NCI-H1436 (cell line): ENCODE data around the gene ARHGEF39.

ENCODE experiments used
- DNase-seq: peaks from one replicate; lab custom pipeline; 2025; lab: John Stamatoyannopoulos, UW

Gene ARHGEF39

DNA sequence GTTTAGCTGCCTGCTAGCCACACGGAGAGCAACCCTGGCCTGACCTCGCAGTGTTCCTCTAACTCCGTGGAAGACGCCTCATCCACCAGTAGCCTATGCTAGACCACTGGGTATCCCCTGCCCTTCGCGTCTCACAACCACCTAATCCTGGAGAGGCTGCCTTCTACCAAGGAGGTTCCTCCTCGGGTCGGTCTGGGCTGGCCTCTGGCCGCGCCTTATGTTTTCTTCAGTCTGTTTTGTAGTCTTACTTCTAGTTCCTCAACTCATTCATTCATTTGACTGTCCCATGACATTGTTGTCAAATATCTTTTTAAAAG is 26.3 kb upstream of the ARHGEF39 start:
- no peak for DNase-seq

DNA sequence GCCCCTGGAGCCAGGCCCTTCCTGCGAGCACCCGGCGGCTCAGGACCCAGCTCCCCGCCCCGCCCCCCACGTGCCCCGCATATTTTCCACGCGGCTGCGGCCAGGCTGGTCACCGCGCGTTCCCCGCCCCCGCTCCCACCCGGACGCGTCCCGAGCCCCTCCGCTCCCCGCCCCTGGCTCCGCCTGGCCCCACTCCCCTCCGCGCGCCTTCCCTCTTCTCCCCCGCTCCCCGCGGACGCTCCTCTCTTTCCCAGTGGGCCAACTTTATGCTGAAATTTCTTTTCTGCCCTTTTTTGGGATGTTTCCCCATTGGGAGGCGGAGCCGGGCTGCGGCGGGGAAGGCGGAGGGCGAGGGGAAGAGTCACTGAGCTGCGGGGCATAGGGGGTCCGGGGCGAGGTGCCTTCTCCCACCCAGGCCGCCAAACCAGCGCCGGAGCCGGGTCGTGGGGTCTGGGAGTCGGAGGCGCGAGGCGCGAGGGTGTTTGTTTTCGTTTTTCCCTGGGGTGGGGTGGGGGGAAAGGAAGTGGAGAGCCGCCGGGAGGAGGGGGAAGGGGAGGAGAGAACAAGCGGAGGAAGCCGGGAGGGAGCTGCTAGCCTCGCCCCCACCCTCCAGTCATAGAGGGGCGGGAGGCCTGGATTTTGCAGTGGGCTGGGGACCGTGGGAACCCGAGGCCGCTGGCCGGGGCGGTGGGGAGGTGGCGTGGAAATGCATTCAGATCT is 25.8 kb upstream of the ARHGEF39 start:
- DNase-seq, result no peak

DNA sequence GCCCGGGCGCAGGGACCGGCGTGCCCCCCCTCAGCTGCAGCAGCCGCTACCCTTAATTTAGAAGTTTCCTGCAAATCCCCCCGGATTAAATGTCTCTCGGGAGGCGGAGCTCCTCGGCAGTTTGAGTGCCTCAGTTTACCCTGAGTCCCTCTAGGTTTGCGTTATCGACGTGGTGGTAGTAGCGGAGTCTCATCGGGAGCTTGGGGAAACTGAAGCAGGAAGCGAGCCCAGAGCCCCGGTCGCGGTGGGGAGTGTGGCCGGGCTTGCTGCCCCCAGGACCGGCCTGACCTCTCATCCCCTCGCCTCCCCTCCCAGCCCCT is 25.3 kb upstream of the ARHGEF39 start:
- no peak for DNase-seq

DNA sequence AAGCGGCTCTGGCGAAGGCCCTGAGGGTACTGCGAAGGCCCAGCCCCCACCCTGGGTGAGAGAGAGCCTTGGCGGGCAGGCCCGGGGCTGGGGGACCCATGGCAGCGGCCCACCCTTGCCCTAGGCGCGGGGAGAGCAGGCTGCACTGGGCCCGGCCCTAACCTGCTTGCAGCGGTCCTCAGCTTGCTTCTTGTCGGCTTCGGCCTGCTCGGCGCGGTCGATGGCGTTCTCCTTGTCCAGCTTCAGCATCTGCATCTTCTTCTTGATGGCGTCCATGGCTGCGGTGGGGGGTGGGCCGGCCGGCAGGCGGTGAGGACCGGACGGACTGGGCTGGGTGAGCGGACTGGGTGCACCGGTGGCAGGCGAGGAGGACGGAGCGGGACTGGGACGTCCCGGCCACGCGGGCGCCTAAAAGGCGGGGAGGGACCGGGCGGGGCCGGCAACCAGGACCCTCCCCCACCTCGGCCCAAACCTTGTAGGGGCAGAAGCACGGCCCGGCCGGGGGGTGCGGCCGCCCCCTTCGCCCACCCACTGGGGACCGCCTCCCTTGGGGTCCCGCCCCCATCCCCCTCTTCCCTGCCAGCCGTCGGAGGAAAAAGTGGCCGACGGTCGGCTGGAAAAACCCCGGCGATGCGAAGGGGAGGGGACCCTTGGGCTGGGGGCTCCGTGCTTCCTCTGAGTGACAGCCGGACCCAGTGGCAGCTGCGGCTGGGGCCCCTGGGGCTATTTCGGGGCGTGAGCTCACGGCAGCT is 24.7 kb upstream of the ARHGEF39 start, which contains the start of gene TPM2:
TPM2 (minus strand) TSS at position 384 of the 752 bp plus-strand sequence; CDS start at position 276, 108 bp downstream.
- DNase-seq, result no peak

DNA sequence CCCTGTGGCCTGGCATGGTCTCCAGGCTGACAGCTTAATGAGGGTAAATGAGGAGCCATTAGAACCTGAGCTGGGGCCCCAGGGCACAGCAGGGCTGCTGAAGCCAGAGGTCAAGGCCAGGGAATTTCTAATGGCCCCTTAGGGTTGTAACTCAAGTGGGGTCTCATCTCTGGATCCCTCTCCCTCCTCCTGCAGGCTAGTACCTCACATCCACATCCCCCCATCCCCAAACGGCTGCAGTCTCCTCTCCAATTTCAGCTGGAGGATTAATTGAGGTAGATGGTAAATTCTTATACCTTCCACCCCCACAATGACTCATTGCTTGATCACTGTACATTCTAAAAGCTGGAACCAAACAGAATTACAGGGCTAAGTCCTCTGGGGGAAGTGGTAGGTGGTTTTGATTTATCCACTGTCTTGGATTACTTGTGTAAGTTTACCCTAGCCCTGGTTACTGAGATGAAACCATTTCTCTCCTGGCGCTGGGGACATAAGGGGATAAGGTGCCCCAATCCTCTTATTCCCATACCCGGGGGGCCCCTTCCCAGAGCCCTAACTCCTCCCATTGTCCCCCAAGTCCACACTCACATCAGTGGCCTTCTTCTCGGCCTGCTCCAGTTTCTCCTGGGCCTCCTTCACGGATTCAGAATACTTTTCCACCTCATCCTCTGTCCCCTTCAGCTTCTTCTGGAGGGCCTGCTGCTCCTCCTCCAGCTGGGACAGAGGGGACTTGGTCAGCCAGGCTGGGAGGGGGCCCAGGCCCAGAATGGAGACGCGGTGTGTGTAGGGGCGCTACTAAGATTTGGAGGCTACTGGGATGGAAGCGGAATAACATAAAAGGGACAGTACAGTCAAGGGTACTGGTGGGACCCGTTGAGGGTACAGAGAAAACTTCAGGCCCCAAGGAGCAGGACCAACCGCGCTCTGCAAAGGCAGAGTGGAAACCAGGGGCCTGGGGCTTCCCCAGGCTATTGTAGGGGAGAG is 23.9 kb upstream of the ARHGEF39 start:
- no peak for DNase-seq

DNA sequence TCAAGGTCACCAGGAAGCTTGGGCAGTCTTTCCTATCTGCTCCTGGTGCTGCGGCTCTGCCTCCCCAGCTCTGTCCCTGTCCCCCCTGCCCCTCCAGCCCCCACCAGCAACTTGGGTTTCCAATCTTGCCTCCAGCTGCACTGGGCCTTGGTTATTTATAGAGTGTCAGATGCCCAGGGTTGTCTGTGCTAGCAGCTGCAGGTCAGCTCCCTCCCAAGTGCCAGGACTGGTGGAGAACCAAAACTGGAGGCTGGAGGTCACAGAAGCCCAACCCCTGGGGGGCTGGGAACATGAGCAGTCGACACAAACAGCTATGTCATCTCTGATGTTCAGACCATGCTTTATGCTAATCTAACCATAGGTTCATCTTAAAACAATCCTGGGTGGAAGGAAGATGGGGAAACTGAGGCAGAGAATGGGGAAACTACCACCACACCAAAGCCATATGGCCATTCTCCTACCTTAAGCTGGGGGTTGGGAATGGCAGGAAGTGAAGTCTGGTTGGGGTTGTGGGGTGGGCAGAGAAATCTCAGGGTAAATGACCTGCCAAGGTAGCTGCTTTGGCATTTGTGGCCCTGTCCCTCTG is 23.1 kb upstream of the ARHGEF39 start:
- DNase-seq, result no peak

DNA sequence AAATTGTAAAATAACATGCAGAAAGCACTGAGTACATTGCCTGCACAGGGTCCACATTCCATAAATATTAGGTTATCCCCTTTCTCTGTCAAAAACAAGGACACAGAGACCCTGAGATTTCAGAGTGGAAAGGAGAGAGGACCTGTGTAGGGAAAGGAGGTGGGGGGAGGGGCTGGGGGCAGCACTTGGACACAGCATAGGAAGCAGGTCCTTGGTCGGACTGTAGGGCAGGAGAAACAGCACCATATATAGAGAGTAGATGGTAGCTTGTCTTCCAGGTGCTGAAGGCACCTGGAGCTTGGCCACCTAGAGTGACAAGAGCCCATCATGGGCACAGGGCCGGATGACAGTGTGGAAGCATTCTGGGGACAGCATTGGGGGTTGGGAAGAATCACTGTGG is 22.3 kb upstream of the ARHGEF39 start:
- no peak for DNase-seq

DNA sequence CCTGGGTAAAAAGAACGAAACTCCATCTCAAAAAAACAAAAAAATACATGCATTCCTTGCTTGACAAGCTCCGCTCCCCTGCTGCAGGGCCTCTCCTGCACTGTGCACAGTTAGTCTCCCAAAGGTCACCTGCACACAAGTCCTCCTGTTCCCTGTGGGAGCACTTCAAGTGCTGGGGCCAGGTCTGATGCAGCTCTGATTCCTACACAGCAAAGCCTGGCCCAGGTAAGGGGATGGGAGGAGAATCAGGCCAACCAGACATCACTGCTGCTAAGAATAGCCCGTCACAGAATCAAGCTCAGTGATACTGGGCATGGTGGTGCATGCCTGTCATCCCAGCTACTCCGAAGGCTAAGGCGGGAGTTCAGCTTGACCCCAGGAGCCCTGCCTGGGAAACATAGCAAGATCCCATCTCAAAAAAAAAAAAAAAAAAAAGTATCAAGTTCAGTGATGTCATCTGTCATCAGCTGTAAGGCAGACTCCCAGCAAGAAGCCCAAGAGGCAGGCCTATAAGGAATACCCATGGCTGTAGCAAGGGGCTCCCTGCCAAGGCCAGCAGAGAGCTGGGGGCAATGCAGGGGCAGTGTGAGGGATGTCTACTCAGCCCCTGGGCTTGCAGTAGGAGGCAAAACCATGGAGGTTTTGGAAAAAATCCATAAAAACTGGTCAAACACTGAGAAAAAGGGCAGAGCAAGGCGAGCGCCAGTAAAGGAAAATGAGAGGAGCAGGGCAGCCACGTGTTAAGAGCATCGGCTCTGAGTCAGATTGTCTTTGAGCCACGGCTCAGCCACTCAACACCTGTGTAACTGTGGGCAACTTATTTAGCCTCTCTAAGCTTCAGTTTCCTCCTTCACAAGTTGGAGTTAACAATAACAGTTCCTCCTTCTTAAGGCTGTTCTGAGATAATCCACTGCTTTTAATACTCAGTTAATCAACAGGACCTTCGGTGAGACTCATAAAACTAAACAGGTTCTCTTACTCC is 21.5 kb upstream of the ARHGEF39 start:
- no peak for DNase-seq

DNA sequence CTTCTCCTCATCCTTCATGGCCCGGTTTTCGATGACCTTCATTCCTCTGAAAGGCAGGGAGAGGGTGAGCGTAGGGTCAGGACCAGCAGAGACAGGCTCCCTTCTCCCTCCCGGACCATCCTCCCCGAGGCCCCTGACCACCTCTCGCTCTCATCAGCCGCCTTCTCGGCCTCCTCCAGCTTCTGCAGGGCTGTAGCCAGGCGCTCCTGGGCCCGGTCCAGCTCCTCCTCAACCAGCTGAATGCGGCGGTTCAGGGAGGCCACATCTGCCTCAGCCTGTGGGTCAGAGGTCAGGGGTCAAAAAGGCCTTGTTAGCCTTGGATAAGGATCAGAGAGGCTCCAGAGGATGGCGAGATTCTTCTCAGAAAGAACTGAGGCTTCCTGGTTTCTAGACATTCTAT is 20.5 kb upstream of the ARHGEF39 start:
- no peak for DNase-seq

DNA sequence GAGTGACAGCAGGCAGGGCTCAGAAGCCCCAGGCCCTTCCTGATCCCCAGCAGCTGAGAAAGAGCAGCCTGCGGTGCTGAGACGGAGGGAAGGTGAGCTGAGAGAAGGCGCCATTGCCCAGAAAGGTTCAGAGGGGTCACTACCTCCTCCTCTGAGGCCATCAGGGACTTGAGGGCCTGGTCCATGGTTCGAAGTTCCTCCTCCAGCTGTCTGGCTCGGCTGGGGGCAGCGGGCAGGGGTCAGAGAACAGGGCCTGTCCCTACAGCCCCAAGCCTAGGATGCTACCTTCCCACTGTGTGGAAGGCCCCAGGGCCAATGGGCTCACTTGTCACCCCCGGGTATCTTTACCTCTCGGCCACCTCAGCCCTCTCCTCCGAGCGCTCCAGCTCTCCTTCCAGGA is 19.9 kb upstream of the ARHGEF39 start:
- DNase-seq, result no peak

DNA sequence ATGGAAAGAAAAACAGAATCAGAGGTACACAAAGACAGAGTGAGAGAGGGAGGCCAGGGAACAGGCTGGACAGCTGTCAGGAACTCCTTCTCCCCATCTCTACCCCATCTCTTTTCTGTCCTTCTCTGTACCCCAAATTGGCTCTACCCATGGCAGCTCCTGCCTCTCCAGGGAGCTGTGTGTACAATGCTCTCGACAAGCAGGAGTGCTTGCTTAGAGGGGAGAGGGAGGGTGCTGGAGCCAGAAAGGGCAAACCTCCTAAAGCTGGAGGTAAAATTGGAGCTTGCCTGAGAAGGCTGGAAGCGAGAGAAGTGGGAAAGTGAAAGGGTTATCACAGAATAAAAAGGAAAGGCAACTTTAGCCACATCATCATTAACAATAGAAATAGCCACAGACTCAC is 18.3 kb upstream of the ARHGEF39 start:
- DNase-seq, result no peak

DNA sequence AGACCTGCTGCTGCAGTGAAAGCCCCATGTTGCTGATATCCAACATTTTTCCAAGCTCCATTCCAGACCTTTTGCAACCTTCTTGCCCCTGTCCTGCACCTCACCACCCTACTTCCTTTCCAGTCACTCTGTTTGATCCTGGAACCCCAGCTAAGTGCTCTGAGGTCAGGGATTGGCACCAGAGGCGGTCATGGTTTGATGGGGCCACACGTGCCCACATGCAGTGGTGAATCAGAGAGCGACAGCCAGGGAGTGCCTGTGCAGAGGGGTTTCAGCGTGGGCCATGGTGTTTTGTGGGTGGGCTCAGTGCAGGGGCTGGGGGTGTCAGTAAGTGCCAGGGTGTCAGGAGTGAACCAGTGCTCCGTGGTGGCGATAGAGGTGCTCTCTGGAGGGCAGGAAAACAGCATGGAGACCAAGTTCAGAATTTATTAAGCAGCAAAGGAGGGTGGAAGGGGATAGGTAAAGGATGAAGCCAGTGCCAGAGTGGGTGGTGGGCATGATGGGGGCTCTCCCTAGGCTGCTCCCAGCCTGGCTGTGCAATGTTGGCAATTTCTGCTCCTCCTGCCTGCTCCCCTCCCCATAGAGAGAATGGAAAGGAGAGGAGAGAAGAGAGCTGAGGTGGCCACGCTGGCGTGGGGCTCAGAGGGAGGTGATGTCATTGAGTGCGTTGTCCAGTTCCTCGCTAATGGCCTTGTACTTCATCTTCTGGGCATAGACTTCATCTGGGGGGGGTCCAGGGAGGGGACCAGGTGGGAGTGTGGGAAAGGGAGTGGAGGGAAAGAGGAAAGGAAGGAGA is 17.7 kb upstream of the ARHGEF39 start:
- DNase-seq, result no peak

DNA sequence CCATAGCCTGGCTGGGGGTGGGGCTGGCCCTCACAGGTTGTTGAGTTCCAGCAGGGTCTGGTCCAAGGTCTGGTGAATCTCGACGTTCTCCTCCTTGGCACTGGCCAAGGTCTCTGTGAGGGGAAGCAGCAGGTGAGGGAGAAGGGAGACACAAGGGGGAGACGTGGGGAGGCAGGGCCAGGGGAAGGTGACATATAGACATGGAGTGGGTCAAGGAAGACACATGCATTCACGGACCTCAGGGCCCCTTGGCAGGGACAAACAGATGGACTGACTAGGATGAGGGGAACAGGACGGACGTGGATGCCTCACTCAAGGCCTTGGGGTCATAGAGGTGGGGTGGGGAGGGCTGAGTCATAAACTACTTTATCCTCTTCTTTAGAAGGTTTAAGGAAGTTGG is 17.1 kb upstream of the ARHGEF39 start:
- DNase-seq, result no peak

DNA sequence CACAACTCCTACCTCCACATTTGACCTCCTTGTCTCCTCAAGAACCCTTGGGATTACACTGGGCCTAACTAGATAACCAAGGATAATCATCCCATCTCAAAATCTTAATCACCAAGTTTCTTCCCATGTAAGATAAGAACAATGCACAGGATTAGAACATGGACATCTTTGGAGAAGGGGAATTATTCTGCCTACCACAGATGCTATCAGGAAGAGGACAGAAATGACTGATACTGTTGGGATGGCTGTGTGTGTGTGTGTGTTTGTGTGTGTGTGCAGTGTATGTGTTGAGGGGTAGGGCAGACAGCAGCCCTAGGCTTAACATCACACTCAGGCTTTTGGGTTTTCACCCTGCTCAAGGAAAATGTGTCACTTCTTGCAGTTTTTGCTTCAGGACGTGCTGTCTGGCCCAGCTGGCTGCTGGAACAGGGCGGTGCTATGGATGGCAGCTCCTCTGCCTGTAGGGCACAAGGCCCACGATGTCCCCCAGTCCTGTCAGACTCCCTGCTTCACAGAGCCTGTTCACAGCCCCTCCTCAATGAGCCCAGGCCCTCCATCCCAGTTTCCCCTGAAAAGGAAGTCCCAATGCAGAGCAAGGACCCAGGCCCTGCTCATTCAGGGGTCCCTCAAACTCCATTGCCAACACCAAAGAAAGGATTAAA is 16.5 kb upstream of the ARHGEF39 start:
- no peak for DNase-seq

DNA sequence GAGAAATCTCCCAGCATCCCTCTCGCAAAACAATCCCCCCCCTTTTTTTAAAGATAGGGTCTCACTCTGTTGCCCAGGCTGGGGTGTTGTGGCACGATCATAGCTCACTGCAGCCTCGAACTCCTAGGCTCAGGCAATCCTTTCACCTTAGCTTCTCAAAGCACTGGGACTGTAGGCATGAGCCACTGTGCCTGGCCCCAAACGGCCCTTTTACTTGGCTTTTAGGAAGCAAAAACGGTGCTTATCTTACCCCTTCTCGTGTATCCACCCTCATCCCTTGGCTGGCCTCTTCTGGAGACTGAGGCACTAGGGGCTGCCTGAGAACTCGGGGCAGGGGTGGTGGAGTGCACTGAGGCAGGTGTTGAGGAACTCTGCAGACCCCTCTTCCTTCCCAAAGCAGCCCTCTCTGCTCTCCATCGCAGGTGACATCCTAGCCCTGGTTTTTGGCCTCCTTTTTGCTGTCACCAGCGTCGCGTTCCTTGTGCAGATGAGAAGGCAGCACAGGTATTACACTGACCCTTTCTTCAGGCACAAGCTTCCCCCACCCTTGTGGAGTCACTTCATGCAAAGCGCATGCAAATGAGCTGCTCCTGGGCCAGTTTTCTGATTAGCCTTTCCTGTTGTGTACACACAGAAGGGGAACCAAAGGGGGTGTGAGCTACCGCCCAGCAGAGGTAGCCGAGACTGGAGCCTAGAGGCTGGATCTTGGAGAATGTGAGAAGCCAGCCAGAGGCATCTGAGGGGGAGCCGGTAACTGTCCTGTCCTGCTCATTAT is 15.5 kb upstream of the ARHGEF39 start:
- no peak for DNase-seq

DNA sequence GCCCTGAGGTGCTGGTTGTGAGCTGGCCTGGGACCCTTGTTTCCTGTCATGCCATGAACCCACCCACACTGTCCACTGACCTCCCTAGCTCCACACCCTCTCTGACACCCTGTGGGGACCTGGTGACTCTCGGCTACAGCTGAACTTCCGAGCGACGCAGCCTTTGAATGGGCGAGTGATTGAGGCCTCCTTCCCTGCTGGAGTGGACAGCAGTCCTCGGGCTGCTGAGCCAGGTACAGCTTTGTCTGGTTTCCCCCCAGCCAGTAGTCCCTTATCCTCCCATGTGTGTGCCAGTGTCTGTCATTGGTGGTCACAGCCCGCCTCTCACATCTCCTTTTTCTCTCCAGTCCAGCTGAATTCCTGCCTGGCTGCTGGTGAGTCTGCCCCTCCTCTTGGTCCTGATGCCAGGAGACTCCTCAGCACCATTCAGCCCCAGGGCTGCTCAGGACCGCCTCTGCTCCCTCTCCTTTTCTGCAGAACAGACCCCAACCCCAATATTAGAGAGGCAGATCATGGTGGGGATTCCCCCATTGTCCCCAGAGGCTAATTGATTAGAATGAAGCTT is 14.9 kb upstream of the ARHGEF39 start:
- no peak for DNase-seq

DNA sequence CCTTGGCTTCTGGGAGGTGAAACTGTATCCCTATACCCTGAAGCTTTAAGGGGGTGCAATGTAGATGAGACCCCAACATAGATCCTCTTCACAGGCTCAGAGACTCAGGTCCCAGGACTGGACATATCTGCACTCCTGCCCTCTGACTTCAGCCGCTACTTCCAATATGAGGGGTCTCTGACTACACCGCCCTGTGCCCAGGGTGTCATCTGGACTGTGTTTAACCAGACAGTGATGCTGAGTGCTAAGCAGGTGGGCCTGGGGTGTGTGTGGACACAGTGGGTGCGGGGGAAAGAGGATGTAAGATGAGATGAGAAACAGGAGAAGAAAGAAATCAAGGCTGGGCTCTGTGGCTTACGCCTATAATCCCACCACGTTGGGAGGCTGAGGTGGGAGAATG is 14.1 kb upstream of the ARHGEF39 start:
- DNase-seq, result no peak

DNA sequence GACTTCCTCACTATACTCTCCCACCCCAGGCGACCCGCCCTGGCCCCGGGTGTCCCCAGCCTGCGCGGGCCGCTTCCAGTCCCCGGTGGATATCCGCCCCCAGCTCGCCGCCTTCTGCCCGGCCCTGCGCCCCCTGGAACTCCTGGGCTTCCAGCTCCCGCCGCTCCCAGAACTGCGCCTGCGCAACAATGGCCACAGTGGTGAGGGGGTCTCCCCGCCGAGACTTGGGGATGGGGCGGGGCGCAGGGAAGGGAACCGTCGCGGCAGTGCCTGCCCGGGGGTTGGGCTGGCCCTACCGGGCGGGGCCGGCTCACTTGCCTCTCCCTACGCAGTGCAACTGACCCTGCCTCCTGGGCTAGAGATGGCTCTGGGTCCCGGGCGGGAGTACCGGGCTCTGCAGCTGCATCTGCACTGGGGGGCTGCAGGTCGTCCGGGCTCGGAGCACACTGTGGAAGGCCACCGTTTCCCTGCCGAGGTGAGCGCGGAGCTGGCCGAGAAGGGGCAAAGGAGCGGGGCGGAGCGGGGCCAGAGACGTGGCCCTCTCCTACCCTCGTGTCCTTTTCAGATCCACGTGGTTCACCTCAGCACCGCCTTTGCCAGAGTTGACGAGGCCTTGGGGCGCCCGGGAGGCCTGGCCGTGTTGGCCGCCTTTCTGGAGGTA is 10.9 kb upstream of the ARHGEF39 start:
- DNase-seq, result no peak
